ENCODE data around the gene STRIP1. TPM values are rescaled to one million over a fixed set of nuclear protein-coding genes. Genes with fewer than 3 reads are reported as not detected.

STRIP1 gene
- total RNA-seq, 1 donor: 51.4 TPM

GRCh38 chr1:110061341-110061740 is 26.9 kb downstream of the STRIP1 start:
- peaks cover 19% of the 10 kb centered on the region for H4K20me1 ChIP-seq (ENCODE audit: insufficient read depth, low read length)

DNA sequence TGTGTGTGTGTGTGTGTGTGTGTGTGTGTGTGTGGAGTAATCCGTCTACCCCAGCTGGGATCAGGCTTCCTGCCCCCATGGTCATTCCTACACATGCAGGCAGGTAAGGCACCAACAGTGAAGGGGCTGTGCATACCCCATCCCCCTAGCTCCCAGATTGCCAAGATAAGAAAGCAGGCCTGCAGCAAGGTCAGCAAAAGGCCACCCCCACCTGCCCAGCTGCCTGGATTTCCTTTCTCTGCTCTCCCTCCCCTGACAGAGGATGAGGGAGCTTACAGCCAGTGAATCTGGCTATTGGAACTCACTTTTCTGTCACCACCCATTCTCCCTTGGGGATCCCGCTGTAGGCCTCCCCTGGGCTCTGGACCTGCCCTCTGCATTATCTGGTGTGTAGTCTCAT is 28.2 kb downstream of the STRIP1 start:
- H3K4me1 ChIP-seq (ENCODE audit: insufficient read depth, low read length): peaks cover 18% of the 10 kb centered on the region
- no peaks in the 10 kb centered on the region for H3K9me3 ChIP-seq (ENCODE audit: low read depth, low read length)
- H3K27ac ChIP-seq (ENCODE audit: low read depth, low read length): no peak overlapping the region
- H3K27me3 ChIP-seq (ENCODE audit: insufficient read depth, low read length): peaks cover 8% of the 10 kb centered on the region
- no peaks in the 10 kb centered on the region for H3K36me3 ChIP-seq (ENCODE audit: insufficient read depth, low read length)
- no peak for DNase-seq (ENCODE audit: insufficient read length, low spot score, missing footprints)
- no peak overlapping the region for H3K4me3 ChIP-seq (ENCODE audit: insufficient read depth, low read length)
- H2AFZ ChIP-seq (ENCODE audit: low read length): no peak overlapping the region
- no peak overlapping the region for H3K4me2 ChIP-seq (ENCODE audit: insufficient read depth, low read length)
- H4K20me1 ChIP-seq (ENCODE audit: insufficient read depth, low read length): peaks cover 10% of the 10 kb centered on the region
- TF ChIP-seq, protein P1, sequence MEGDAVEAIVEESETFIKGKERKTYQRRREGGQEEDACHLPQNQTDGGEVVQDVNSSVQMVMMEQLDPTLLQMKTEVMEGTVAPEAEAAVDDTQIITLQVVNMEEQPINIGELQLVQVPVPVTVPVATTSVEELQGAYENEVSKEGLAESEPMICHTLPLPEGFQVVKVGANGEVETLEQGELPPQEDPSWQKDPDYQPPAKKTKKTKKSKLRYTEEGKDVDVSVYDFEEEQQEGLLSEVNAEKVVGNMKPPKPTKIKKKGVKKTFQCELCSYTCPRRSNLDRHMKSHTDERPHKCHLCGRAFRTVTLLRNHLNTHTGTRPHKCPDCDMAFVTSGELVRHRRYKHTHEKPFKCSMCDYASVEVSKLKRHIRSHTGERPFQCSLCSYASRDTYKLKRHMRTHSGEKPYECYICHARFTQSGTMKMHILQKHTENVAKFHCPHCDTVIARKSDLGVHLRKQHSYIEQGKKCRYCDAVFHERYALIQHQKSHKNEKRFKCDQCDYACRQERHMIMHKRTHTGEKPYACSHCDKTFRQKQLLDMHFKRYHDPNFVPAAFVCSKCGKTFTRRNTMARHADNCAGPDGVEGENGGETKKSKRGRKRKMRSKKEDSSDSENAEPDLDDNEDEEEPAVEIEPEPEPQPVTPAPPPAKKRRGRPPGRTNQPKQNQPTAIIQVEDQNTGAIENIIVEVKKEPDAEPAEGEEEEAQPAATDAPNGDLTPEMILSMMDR (IDR thresholded peaks at IDR 0.05; ENCODE audit: extremely low read depth, low read depth, low read length): no peak
- H3K79me2 ChIP-seq (ENCODE audit: insufficient read depth, low read length): no peaks in the 10 kb centered on the region

More at GRCh38 chr1:110061341-110061740, 26.9 kb downstream of the STRIP1 start:
- Histone ChIP-seq H3K4me1 (ENCODE audit: insufficient read depth, low read length) (peaks cover 30% of the 10 kb centered on the region), H2AFZ (ENCODE audit: low read length) (no peak overlapping the region), H3K27me3 (ENCODE audit: insufficient read depth, low read length) (no peaks in the 10 kb centered on the region), H3K36me3 (ENCODE audit: insufficient read depth, low read length) (peaks cover 10% of the 10 kb centered on the region), H3K79me2 (ENCODE audit: insufficient read depth, low read length) (no peaks in the 10 kb centered on the region), H3K4me2 (ENCODE audit: insufficient read depth, low read length) (no peak overlapping the region), H3K27ac (ENCODE audit: low read depth, low read length) (no peak overlapping the region), H3K4me3 (ENCODE audit: insufficient read depth, low read length) (no peak overlapping the region), H3K9me3 (ENCODE audit: low read depth, low read length) (no peaks in the 10 kb centered on the region)
- TF ChIP-seq, protein P1 (IDR thresholded peaks at IDR 0.05; ENCODE audit: extremely low read depth, low read depth, low read length): no peak
- peak; percentile 79 for DNase-seq (ENCODE audit: insufficient read length, low spot score, missing footprints)

GRCh38 chr1:110063781-110064180 is 29.4 kb downstream of the STRIP1 start:
- H3K9me3 ChIP-seq (ENCODE audit: low read depth, low read length): no peaks in the 10 kb centered on the region
- no peak overlapping the region for H2AFZ ChIP-seq (ENCODE audit: low read length)
- H3K79me2 ChIP-seq (ENCODE audit: insufficient read depth, low read length): no peaks in the 10 kb centered on the region
- H3K4me2 ChIP-seq (ENCODE audit: insufficient read depth, low read length): no peak overlapping the region
- H3K4me1 ChIP-seq (ENCODE audit: insufficient read depth, low read length): peaks cover 6% of the 10 kb centered on the region
- H3K27ac ChIP-seq (ENCODE audit: low read depth, low read length): no peak overlapping the region
- H3K4me3 ChIP-seq (ENCODE audit: insufficient read depth, low read length): no peak overlapping the region
- TF ChIP-seq, protein P1 (IDR thresholded peaks at IDR 0.05; ENCODE audit: extremely low read depth, low read depth, low read length): no peak
- DNase-seq (ENCODE audit: insufficient read length, low spot score, missing footprints): no peak
- H3K36me3 ChIP-seq (ENCODE audit: insufficient read depth, low read length): no peaks in the 10 kb centered on the region
- H4K20me1 ChIP-seq (ENCODE audit: insufficient read depth, low read length): peaks cover 8% of the 10 kb centered on the region
- H3K27me3 ChIP-seq (ENCODE audit: insufficient read depth, low read length): peaks cover 20% of the 10 kb centered on the region

- Histone ChIP-seq H3K9me3 (ENCODE audit: low read depth, low read length) (no peaks in the 10 kb centered on the region), H4K20me1 (ENCODE audit: insufficient read depth, low read length) (peaks cover 9% of the 10 kb centered on the region), H3K4me3 (ENCODE audit: insufficient read depth, low read length) (no peak overlapping the region), H2AFZ (ENCODE audit: low read length) (no peak overlapping the region), H3K27ac (ENCODE audit: low read depth, low read length) (no peak overlapping the region), H3K27me3 (ENCODE audit: insufficient read depth, low read length) (peaks cover 30% of the 10 kb centered on the region), H3K4me1 (ENCODE audit: insufficient read depth, low read length) (peaks cover 3% of the 10 kb centered on the region), H3K79me2 (ENCODE audit: insufficient read depth, low read length) (no peaks in the 10 kb centered on the region), H3K4me2 (ENCODE audit: insufficient read depth, low read length) (no peak overlapping the region), H3K36me3 (ENCODE audit: insufficient read depth, low read length) (no peaks in the 10 kb centered on the region)
- peak; percentile 55 for DNase-seq (ENCODE audit: insufficient read length, low spot score, missing footprints)
- TF ChIP-seq, protein P1 (IDR thresholded peaks at IDR 0.05; ENCODE audit: extremely low read depth, low read depth, low read length): no peak
Observed at GRCh38 chr1:110064576-110065337, 30.3 kb downstream of the STRIP1 start.

Data from osteoblast (primary cell).